Measurements from ENCODE around the gene OPHN1.

DNA sequence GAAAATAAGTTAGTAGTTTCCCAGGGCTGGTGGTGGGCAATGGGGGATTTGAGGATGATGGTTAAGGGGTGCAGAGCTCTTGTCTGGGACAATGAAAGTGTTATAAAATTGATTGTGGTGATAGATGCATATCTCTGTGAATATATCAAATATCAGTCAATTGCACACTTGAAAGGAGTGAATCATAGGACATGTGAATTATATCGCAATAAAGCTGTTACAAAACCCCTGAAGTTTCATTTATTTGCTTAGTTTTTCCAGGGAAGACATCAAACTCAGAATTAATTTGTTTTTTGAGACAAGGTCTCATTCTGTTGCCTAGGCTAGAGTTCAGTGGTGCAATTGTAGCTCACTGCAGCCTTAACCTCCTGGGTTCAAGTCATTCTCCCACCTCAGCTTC lies 47.7 kb upstream of the OPHN1 start:
- TF ChIP-seq ZNF232 (CRISPR knock-in tag; IDR thresholded peaks at IDR 0.05) (no peak), SP1 (CRISPR knock-in tag; conservative IDR thresholded peaks at IDR 0.05) (no peak)
- TF ChIP-seq, protein P1, sequence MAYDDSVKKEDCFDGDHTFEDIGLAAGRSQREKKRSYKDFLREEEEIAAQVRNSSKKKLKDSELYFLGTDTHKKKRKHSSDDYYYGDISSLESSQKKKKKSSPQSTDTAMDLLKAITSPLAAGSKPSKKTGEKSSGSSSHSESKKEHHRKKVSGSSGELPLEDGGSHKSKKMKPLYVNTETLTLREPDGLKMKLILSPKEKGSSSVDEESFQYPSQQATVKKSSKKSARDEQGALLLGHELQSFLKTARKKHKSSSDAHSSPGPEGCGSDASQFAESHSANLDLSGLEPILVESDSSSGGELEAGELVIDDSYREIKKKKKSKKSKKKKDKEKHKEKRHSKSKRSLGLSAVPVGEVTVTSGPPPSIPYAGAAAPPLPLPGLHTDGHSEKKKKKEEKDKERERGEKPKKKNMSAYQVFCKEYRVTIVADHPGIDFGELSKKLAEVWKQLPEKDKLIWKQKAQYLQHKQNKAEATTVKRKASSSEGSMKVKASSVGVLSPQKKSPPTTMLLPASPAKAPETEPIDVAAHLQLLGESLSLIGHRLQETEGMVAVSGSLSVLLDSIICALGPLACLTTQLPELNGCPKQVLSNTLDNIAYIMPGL (CRISPR knock-in tag; IDR thresholded peaks at IDR 0.05): no peak
- TF ChIP-seq, protein P2, sequence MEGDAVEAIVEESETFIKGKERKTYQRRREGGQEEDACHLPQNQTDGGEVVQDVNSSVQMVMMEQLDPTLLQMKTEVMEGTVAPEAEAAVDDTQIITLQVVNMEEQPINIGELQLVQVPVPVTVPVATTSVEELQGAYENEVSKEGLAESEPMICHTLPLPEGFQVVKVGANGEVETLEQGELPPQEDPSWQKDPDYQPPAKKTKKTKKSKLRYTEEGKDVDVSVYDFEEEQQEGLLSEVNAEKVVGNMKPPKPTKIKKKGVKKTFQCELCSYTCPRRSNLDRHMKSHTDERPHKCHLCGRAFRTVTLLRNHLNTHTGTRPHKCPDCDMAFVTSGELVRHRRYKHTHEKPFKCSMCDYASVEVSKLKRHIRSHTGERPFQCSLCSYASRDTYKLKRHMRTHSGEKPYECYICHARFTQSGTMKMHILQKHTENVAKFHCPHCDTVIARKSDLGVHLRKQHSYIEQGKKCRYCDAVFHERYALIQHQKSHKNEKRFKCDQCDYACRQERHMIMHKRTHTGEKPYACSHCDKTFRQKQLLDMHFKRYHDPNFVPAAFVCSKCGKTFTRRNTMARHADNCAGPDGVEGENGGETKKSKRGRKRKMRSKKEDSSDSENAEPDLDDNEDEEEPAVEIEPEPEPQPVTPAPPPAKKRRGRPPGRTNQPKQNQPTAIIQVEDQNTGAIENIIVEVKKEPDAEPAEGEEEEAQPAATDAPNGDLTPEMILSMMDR (IDR thresholded peaks at IDR 0.05): no peak
- TF ChIP-seq, protein P3, sequence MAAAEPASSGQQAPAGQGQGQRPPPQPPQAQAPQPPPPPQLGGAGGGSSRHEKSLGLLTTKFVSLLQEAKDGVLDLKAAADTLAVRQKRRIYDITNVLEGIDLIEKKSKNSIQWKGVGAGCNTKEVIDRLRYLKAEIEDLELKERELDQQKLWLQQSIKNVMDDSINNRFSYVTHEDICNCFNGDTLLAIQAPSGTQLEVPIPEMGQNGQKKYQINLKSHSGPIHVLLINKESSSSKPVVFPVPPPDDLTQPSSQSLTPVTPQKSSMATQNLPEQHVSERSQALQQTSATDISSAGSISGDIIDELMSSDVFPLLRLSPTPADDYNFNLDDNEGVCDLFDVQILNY (CRISPR knock-in tag; IDR thresholded peaks at IDR 0.05): no peak
